Measurements from ENCODE around the gene PPP1R12C. TPM values are rescaled to one million over a fixed set of nuclear protein-coding genes. Genes with fewer than 3 reads are reported as not detected.

Gene PPP1R12C
- total RNA-seq, 1 donor from 2014 or later, result 110 TPM

GRCh38 chr19:55094456-55095259 is 22.8 kb downstream of the PPP1R12C start:
- H3K27ac Mint-ChIP-seq, result no peak overlapping the region
- H3K27me3 Mint-ChIP-seq, result no peaks in the 10 kb centered on the region
- H3K9me3 Mint-ChIP-seq (ENCODE audit: low read depth), result no peaks in the 10 kb centered on the region
- TF ChIP-seq, protein P1, sequence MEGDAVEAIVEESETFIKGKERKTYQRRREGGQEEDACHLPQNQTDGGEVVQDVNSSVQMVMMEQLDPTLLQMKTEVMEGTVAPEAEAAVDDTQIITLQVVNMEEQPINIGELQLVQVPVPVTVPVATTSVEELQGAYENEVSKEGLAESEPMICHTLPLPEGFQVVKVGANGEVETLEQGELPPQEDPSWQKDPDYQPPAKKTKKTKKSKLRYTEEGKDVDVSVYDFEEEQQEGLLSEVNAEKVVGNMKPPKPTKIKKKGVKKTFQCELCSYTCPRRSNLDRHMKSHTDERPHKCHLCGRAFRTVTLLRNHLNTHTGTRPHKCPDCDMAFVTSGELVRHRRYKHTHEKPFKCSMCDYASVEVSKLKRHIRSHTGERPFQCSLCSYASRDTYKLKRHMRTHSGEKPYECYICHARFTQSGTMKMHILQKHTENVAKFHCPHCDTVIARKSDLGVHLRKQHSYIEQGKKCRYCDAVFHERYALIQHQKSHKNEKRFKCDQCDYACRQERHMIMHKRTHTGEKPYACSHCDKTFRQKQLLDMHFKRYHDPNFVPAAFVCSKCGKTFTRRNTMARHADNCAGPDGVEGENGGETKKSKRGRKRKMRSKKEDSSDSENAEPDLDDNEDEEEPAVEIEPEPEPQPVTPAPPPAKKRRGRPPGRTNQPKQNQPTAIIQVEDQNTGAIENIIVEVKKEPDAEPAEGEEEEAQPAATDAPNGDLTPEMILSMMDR (IDR thresholded peaks at IDR 0.05; ENCODE audit: unreplicated experiment), result no peak
- DNase-seq (ENCODE audit: low spot score, unreplicated experiment), result no peak
- H3K36me3 Mint-ChIP-seq (ENCODE audit: insufficient read depth), result peaks cover 3% of the 10 kb centered on the region
- no peak overlapping the region for H3K4me3 Mint-ChIP-seq (ENCODE audit: low read depth)
- H3K4me1 Mint-ChIP-seq (ENCODE audit: low read depth), result no peaks in the 10 kb centered on the region

- DNase-seq (ENCODE audit: low spot score, unreplicated experiment), result no peak
- no peaks in the 10 kb centered on the region for H3K9me3 Mint-ChIP-seq (ENCODE audit: low read depth)
- no peak overlapping the region for H3K4me3 Mint-ChIP-seq (ENCODE audit: low read depth)
- TF ChIP-seq, protein P1 (IDR thresholded peaks at IDR 0.05; ENCODE audit: unreplicated experiment), result no peak
- H3K27me3 Mint-ChIP-seq, result peaks cover 12% of the 10 kb centered on the region
- H3K36me3 Mint-ChIP-seq (ENCODE audit: insufficient read depth), result peaks cover 3% of the 10 kb centered on the region
- peaks cover 10% of the 10 kb centered on the region for H3K4me1 Mint-ChIP-seq (ENCODE audit: low read depth)
- no peak overlapping the region for H3K27ac Mint-ChIP-seq
Observed at GRCh38 chr19:55092423-55093318, 24.8 kb downstream of the PPP1R12C start.

DNA sequence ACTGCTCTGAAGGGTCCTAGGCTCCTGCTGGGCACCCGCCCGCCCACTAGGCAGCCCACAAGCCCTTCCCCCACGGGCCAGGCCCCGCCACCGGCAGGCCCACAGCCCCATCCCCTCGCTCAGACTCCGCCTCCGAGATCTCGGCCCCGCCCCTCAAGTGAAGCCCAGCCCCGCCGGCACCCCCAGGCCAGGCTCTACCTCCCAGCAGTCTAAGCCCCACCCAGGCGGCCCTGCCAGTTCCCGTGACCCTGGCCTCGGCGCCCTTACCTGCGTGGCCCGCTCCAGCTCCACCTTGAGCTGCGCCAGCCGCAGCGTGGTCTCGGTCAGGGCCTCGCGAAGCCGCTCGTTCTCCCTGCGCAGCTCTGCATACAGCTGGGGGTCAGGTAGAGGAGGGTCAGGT is 25.5 kb downstream of the PPP1R12C start:
- H3K4me3 Mint-ChIP-seq (ENCODE audit: low read depth), result no peak overlapping the region
- H3K4me1 Mint-ChIP-seq (ENCODE audit: low read depth), result peaks cover 15% of the 10 kb centered on the region
- no peak overlapping the region for H3K27ac Mint-ChIP-seq
- DNase-seq (ENCODE audit: low spot score, unreplicated experiment), result no peak
- H3K27me3 Mint-ChIP-seq, result peaks cover 17% of the 10 kb centered on the region
- no peaks in the 10 kb centered on the region for H3K9me3 Mint-ChIP-seq (ENCODE audit: low read depth)
- TF ChIP-seq, protein P1 (IDR thresholded peaks at IDR 0.05; ENCODE audit: unreplicated experiment), result no peak
- H3K36me3 Mint-ChIP-seq (ENCODE audit: insufficient read depth), result peaks cover 3% of the 10 kb centered on the region

- Mint-ChIP-seq H3K9me3 (ENCODE audit: low read depth) (no peaks in the 10 kb centered on the region), H3K27ac (no peak overlapping the region), H3K4me1 (ENCODE audit: low read depth) (peaks cover 15% of the 10 kb centered on the region), H3K4me3 (ENCODE audit: low read depth) (no peak overlapping the region), H3K27me3 (peaks cover 17% of the 10 kb centered on the region), H3K36me3 (ENCODE audit: insufficient read depth) (peaks cover 3% of the 10 kb centered on the region)
- TF ChIP-seq, protein P1 (IDR thresholded peaks at IDR 0.05; ENCODE audit: unreplicated experiment), result no peak
- DNase-seq (ENCODE audit: low spot score, unreplicated experiment), result no peak
Observed at GRCh38 chr19:55091126-55091910, 26.1 kb downstream of the PPP1R12C start.

DNA sequence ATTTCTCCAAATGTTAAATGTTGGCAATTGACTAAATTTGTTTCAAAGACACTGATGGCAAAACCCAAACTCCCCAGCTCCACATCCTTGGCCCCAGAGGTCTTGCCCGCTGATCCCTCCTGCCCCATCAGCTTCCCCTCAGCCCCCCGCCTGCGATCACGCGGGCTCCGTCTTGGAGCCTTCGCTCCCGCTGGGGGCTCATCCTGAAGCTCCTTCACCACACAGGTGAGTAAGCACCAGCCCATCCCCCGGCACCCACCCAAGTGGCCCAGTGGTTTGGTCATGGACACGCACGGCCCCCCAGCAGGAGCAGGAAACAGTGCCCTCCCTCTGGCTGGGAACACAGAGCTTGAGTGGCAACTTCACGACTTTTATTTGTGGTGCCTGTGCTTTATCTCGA is 26.9 kb downstream of the PPP1R12C start:
- Mint-ChIP-seq H3K4me3 (ENCODE audit: low read depth) (no peak overlapping the region), H3K4me1 (ENCODE audit: low read depth) (peaks cover 15% of the 10 kb centered on the region), H3K27ac (no peak overlapping the region), H3K9me3 (ENCODE audit: low read depth) (no peaks in the 10 kb centered on the region), H3K27me3 (peaks cover 24% of the 10 kb centered on the region), H3K36me3 (ENCODE audit: insufficient read depth) (peaks cover 3% of the 10 kb centered on the region)
- TF ChIP-seq, protein P1 (IDR thresholded peaks at IDR 0.05; ENCODE audit: unreplicated experiment), result no peak
- no peak for DNase-seq (ENCODE audit: low spot score, unreplicated experiment)

Data from progenitor cell of endocrine pancreas (in vitro differentiated cells).